K562 (cell line): ENCODE data around the gene ZNF165. TPM values are rescaled to one million over a fixed set of nuclear protein-coding genes. Genes with fewer than 3 reads are reported as not detected.

ENCODE experiments used
- ARID2 ChIP-seq: fragments of 450-650 bp; IDR thresholded peaks from 2 replicates; pipeline ENCODE4 v1.6.1; 2017; ENCODE audit warnings: antibody characterized with exemption, mild to moderate bottlenecking
- CCAR2 ChIP-seq: fragments of 200-400 bp; formaldehyde crosslinking; IDR thresholded peaks from 2 replicates; pipeline ENCODE4 v1.6.1; 2017; ENCODE audit warnings: mild to moderate bottlenecking, low read depth, low read length
- DPF2 ChIP-seq: fragments of 450-650 bp; IDR thresholded peaks from 2 replicates; pipeline ENCODE4 v1.6.1; 2016
- EZH2 ChIP-seq: IDR thresholded peaks from 2 replicates; pipeline ENCODE4 v1.6.1; 2012; ENCODE audit warnings: low read depth, mild to moderate bottlenecking, inconsistent platforms, low read length, borderline replicate concordance
- NR2F6 ChIP-seq: fragments of 450-650 bp; formaldehyde crosslinking; IDR thresholded peaks from 2 replicates; pipeline ENCODE4 v1.4.0; 2020; ENCODE audit warnings: mild to moderate bottlenecking
- TCFL5 ChIP-seq: fragments of 250-450 bp; sonication (Bioruptor Pico); conservative IDR thresholded peaks from 2 replicates; pipeline ENCODE4 v1.6.1; 2021; ENCODE audit warnings: mild to moderate bottlenecking, moderate library complexity, matching md5 sums
- polyA plus RNA-seq, 8 experiments: library from polyadenylated mRNA; depleted of rRNA in 4 of 8; stranded (reverse) in 5 of 8; unstranded in 3 of 8; fragments of >200 nt; fragmentation: Nextera tagmentation in 2 of 8; fragmentation: Illumina TruSeq in 1 of 8; extraction: Ambion mirVana in 2 of 8; extraction: Trizol in 1 of 8; gene quantifications; 2 replicates each; pipeline versions ENCODE4 v1.2.1 to v1.2.3, GENCODE V29; 2011 to 2014; ENCODE audit warnings: inconsistent platforms in 1 of 8, missing spikeins in 1 of 8
- total RNA-seq, 7 experiments: library from RNA; depleted of rRNA in 6 of 7; stranded (reverse); fragments of >200 nt in 6 of 7; fragmentation: Illumina TruSeq in 2 of 7; extraction: Trizol in 2 of 7; gene quantifications; 2 replicates each; pipeline versions ENCODE4 v1.2.1 to v1.2.3, GENCODE V29; 2011 to 2021; ENCODE audit warnings: low replicate concordance in 1 of 7
- TF ChIP-seq, protein P1 (sequence below): fragments of 250-450 bp; sonication (Bioruptor Pico); IDR thresholded peaks from 2 replicates; pipeline ENCODE4 v1.5.0; 2021; ENCODE audit warnings: mild to moderate bottlenecking, moderate library complexity
- TF ChIP-seq, protein P2 (sequence below): fragments of 150-350 bp; conservative IDR thresholded peaks from 2 replicates; pipeline ENCODE4 v1.6.1; 2014; ENCODE audit warnings: low read length
- TF ChIP-seq, protein P3 (sequence below), 2 experiments: fragments of 200-800 bp in 1 of 2; sonication (Bioruptor generic) in 1 of 2; sonication (generic) in 1 of 2; formaldehyde crosslinking in 1 of 2; IDR thresholded peaks in 1 of 2; conservative IDR thresholded peaks in 1 of 2; 2 replicates each; pipeline versions ENCODE4 v1.5.0 to v1.6.1; 2016 to 2020; ENCODE audit warnings: missing compliant biosample characterization in 1 of 2, missing genetic modification characterization in 1 of 2, missing genetic modification reagents in 1 of 2
- TF ChIP-seq, protein P4 (sequence below), 2 experiments: IDR thresholded peaks in 1 of 2; conservative IDR thresholded peaks in 1 of 2; 2 replicates each; pipeline ENCODE4 v1.6.1; 2016; ENCODE audit warnings: low read depth in 2 of 2, mild to moderate bottlenecking in 1 of 2, missing compliant biosample characterization in 1 of 2, missing genetic modification characterization in 1 of 2, moderate library complexity in 1 of 2
- TF ChIP-seq, protein P5 (sequence below): sonication (generic); formaldehyde crosslinking; IDR thresholded peaks from 2 replicates; pipeline ENCODE4 v1.8.1; 2023; ENCODE audit warnings: mild to moderate bottlenecking, missing genetic modification reagents, moderate library complexity

The ZNF165 gene
- total and polyA plus RNA-seq, 9 of the 15 experiments (the other 6 are each of a cell fraction or from before 2014, with no cell fraction given), result 0.82 to 3.6 (median 1.2) TPM

DNA sequence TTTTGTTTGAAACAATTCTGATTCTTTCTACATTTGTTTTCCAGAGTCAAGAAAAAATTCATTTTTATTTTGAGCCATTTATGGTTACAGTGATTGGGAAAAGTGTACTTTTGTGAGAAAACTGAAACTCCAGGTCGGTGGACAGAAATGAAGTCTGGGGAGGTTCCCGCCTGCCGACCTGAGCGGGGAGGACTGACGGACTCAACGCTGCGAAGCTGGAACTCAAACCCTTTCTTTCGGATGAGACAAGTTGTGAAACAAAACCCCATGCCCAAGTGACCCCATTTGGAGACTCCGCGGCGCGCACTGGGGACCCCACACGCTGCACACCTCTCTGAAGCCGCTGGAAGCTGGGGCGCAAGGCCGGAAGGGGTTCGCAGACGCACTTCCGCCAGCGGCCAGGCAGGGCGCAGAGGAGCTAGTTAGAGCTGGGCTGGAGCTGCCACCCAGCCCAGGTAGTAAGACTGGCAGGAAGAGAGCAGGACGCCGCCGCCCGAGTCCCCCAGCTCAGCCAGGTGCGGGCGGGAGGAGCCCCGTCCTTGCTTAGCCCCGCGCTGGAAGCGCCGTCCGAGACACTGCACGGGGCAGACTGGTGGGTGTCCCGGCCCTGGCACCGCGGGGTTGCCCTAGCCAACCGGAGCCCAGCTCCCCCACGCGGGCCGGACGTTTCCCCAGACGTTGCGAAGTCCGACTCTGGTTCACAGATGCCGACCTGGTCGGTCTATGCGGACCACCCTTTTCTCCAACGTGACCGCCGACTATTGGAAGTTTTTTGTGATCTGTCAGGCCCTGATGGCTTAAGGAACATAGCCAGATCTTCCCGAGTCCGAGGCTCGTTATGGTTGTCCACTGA, 24.2 kb downstream of the ZNF165 start (continued):
- TF ChIP-seq, protein P1, sequence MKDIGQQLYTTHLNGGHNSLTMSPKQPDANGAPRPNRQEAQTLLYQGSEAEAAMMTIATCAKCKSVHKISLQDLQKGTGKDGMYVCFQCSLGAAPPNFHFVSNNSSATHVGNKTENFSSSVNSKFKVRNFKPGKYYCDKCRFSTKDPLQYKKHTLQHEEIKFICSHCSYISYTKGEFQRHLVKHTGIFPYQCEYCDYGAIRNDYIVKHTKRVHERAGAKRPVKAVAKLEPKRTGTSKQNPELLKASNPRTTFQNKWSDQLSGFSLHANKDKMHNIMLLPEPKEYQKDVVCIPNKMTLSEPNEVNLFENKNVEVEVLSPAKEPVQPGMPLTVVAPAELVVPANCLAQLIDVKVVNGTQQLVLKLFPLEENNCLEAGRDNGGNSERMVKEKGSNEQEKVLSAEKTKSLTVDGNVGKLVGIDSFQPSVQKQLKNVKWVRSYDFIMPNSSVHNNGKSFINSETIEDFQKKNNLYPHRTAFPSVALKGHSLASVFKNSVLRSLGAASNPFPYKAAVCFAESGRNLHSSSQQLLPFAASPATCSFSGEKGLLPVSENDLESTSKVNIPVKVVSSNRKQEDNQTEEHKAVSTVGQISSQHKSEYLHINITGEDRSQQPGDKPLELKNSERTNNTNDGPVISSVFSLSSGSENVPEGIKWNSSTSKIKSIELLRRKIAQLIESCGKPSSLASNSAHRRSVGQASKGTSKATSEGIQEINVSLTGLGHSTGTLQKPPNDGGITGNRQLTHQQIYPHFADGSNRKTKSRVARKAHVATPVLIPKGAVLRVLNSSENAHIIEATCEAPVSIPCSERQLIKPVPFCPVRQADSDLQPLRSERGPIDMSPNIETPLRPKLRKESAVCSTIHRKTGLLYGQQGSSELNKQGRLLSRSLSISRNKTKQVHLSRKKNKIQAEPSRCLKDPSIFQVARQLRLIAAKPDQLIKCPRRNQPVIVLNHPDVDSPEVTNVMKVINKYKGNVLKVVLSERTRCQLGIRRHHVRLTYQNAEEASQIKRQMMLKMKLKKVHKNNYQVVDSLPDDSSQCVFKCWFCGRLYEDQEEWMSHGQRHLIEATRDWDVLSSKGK, result no peak
- TF ChIP-seq, protein P2, sequence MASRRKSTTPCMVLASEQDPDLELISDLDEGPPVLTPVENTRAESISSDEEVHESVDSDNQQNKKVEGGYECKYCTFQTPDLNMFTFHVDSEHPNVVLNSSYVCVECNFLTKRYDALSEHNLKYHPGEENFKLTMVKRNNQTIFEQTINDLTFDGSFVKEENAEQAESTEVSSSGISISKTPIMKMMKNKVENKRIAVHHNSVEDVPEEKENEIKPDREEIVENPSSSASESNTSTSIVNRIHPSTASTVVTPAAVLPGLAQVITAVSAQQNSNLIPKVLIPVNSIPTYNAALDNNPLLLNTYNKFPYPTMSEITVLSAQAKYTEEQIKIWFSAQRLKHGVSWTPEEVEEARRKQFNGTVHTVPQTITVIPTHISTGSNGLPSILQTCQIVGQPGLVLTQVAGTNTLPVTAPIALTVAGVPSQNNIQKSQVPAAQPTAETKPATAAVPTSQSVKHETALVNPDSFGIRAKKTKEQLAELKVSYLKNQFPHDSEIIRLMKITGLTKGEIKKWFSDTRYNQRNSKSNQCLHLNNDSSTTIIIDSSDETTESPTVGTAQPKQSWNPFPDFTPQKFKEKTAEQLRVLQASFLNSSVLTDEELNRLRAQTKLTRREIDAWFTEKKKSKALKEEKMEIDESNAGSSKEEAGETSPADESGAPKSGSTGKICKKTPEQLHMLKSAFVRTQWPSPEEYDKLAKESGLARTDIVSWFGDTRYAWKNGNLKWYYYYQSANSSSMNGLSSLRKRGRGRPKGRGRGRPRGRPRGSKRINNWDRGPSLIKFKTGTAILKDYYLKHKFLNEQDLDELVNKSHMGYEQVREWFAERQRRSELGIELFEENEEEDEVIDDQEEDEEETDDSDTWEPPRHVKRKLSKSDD, result no peak
- TF ChIP-seq DPF2 (peak; percentile 47), NR2F6 (CRISPR knock-in tag) (no peak), ARID2 (no peak), CCAR2 (no peak), EZH2 (no peak), TCFL5 (no peak)
- TF ChIP-seq, protein P3, sequence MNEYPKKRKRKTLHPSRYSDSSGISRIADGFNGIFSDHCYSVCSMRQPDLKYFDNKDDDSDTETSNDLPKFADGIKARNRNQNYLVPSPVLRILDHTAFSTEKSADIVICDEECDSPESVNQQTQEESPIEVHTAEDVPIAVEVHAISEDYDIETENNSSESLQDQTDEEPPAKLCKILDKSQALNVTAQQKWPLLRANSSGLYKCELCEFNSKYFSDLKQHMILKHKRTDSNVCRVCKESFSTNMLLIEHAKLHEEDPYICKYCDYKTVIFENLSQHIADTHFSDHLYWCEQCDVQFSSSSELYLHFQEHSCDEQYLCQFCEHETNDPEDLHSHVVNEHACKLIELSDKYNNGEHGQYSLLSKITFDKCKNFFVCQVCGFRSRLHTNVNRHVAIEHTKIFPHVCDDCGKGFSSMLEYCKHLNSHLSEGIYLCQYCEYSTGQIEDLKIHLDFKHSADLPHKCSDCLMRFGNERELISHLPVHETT (CRISPR knock-in tag; conservative IDR thresholded peaks at IDR 0.05 in 1 of 2, IDR thresholded peaks at IDR 0.05 in 1 of 2), result no peak
- TF ChIP-seq, protein P4, sequence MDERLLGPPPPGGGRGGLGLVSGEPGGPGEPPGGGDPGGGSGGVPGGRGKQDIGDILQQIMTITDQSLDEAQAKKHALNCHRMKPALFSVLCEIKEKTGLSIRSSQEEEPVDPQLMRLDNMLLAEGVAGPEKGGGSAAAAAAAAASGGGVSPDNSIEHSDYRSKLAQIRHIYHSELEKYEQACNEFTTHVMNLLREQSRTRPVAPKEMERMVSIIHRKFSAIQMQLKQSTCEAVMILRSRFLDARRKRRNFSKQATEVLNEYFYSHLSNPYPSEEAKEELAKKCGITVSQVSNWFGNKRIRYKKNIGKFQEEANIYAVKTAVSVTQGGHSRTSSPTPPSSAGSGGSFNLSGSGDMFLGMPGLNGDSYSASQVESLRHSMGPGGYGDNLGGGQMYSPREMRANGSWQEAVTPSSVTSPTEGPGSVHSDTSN (CRISPR knock-in tag; IDR thresholded peaks at IDR 0.05; ENCODE audit: low read depth), result no peak
- TF ChIP-seq, protein P4 (tag; conservative IDR thresholded peaks at IDR 0.05; ENCODE audit: low read depth), result no peak
- TF ChIP-seq, protein P5, sequence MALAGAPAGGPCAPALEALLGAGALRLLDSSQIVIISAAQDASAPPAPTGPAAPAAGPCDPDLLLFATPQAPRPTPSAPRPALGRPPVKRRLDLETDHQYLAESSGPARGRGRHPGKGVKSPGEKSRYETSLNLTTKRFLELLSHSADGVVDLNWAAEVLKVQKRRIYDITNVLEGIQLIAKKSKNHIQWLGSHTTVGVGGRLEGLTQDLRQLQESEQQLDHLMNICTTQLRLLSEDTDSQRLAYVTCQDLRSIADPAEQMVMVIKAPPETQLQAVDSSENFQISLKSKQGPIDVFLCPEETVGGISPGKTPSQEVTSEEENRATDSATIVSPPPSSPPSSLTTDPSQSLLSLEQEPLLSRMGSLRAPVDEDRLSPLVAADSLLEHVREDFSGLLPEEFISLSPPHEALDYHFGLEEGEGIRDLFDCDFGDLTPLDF, result no peak
